ENCODE results near the gene IL36G.

Gene IL36G

GRCh38 chr2:112972423-112973086 lies 5.3 kb upstream of the IL36G start:
- TF ChIP-seq, protein P1, sequence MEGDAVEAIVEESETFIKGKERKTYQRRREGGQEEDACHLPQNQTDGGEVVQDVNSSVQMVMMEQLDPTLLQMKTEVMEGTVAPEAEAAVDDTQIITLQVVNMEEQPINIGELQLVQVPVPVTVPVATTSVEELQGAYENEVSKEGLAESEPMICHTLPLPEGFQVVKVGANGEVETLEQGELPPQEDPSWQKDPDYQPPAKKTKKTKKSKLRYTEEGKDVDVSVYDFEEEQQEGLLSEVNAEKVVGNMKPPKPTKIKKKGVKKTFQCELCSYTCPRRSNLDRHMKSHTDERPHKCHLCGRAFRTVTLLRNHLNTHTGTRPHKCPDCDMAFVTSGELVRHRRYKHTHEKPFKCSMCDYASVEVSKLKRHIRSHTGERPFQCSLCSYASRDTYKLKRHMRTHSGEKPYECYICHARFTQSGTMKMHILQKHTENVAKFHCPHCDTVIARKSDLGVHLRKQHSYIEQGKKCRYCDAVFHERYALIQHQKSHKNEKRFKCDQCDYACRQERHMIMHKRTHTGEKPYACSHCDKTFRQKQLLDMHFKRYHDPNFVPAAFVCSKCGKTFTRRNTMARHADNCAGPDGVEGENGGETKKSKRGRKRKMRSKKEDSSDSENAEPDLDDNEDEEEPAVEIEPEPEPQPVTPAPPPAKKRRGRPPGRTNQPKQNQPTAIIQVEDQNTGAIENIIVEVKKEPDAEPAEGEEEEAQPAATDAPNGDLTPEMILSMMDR (IDR thresholded peaks at IDR 0.05; ENCODE audit: low read depth, low read length) = no peak
- no peak overlapping the region for H3K4me3 ChIP-seq (ENCODE audit: low read depth, low read length)

DNA sequence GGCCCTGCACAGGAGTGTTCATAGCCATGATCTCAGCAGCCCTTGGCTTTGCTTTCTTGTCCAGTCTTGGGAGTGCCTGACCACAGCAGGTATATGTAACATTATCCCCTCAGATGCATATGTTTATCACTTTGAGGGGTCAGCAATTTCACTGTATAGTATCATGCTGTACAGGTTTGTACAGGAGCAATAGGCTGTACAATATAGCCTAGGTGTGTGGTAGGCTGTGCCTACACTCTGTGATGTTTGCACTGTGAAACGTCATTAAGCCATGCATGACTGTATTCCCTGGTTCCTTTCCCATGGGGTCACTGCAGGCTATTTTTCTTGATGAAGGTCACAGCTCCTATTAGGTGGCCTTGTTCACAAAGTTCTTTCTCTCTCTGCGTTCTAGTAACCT lies 4.7 kb upstream of the IL36G start:
- no peak overlapping the region for H3K4me3 ChIP-seq (ENCODE audit: low read depth, low read length)
- TF ChIP-seq, protein P1 (IDR thresholded peaks at IDR 0.05; ENCODE audit: low read depth, low read length) = no peak

- TF ChIP-seq, protein P1 (IDR thresholded peaks at IDR 0.05; ENCODE audit: low read depth, low read length) = no peak
These were observed 1.9 kb downstream of the IL36G start for GRCh38 chr2:112979731-112980130.

GRCh38 chr2:112980537-112980936 lies 2.7 kb downstream of the IL36G start:
- H3K4me3 ChIP-seq (ENCODE audit: low read depth, low read length) = no peak overlapping the region
- TF ChIP-seq, protein P1 (IDR thresholded peaks at IDR 0.05; ENCODE audit: low read depth, low read length) = no peak

More at GRCh38 chr2:112979731-112980130, 1.9 kb downstream of the IL36G start:
- no peak overlapping the region for H3K4me3 ChIP-seq (ENCODE audit: low read depth, low read length)

- TF ChIP-seq, protein P1 (IDR thresholded peaks at IDR 0.05; ENCODE audit: low read depth, low read length) = no peak
- H3K4me3 ChIP-seq (ENCODE audit: low read depth, low read length) = no peak overlapping the region
These were observed 7.3 kb downstream of the IL36G start for GRCh38 chr2:112985090-112985489.

- TF ChIP-seq, protein P1 (IDR thresholded peaks at IDR 0.05; ENCODE audit: low read depth, low read length) = no peak
- H3K4me3 ChIP-seq (ENCODE audit: low read depth, low read length) = no peak overlapping the region
These were observed 11.8 kb downstream of the IL36G start for GRCh38 chr2:112989611-112990010.

- TF ChIP-seq, protein P1 (IDR thresholded peaks at IDR 0.05; ENCODE audit: low read depth, low read length) = no peak
- no peak overlapping the region for H3K4me3 ChIP-seq (ENCODE audit: low read depth, low read length)
These were observed 16.0 kb downstream of the IL36G start for GRCh38 chr2:112993831-112994230.
